GM10248 (cell line): Measurements from ENCODE around the gene ERC2.

Experiments used
- CTCF ChIA-PET: fragments of 300-600 bp; sonication (Branson Sonifier 250); formaldehyde crosslinking; extraction: SDS; loops from one replicate; lab custom pipeline; 2021; ENCODE audit warnings: antibody characterized with exemption; lab: Yijun Ruan, JAX
- POLR2A ChIA-PET: fragments of 350-650 bp; sonication (Branson Sonifier 250); formaldehyde crosslinking; extraction: SDS; loops from one replicate; lab custom pipeline; 2020; ENCODE audit warnings: antibody characterized with exemption; lab: Yijun Ruan, JAX
- DNase-seq: peaks from one replicate; pipeline ENCODE4 v3.0.0; 2012; ENCODE audit errors: extremely low spot score
- CTCF ChIP-seq: IDR thresholded peaks from 2 replicates; pipeline ENCODE4 v1.5.1; 2012; ENCODE audit warnings: mild to moderate bottlenecking, low read depth; ENCODE audit errors: extremely low read depth, missing control alignments, control extremely low read depth

ERC2 gene

GRCh38 chr3:55870594-55870993 is 597.7 kb downstream of the ERC2 start:
- CTCF ChIA-PET: interaction anchor here (1.1 kb wide), 1 partner anchor 8 kb away, joined by 3 read pairs; no protein-coding TSS in a partner anchor
- no peak for TF ChIP-seq CTCF
- POLR2A ChIA-PET: no interaction called here
- DNase-seq: no peak

GRCh38 chr3:55868347-55868746 is 599.9 kb downstream of the ERC2 start:
- TF ChIP-seq CTCF: no peak
- CTCF ChIA-PET: interaction anchor here (1.4 kb wide), 1 partner anchor 10 kb away, joined by 3 read pairs; no protein-coding TSS in a partner anchor
- POLR2A ChIA-PET: no interaction called here
- no peak for DNase-seq

GRCh38 chr3:55863028-55863427 is 605.2 kb downstream of the ERC2 start:
- no peak for TF ChIP-seq CTCF
- POLR2A ChIA-PET: no interaction called here
- CTCF ChIA-PET: interaction anchor here (1.6 to 1.8 kb wide), 2 partner anchors 8 to 12 kb away, joined by 3 to 5 read pairs; no protein-coding TSS in a partner anchor
- no peak for DNase-seq

- ChIA-PET POLR2A (no interaction called here), CTCF (no interaction called here)
- no peak for DNase-seq
- TF ChIP-seq CTCF: no peak
Measured at GRCh38 chr3:55860049-55860721, 608.1 kb downstream of the ERC2 start.

- CTCF ChIA-PET: no interaction called here
- DNase-seq: no peak
- POLR2A ChIA-PET: no interaction called here
- no peak for TF ChIP-seq CTCF
Measured at GRCh38 chr3:55859305-55859704, 609.0 kb downstream of the ERC2 start.

GRCh38 chr3:55858727-55859126 is 609.5 kb downstream of the ERC2 start:
- POLR2A ChIA-PET: no interaction called here
- DNase-seq: no peak
- TF ChIP-seq CTCF: no peak
- CTCF ChIA-PET: interaction anchor here (0.9 kb wide), 1 partner anchor 9 kb away, joined by 3 read pairs; no protein-coding TSS in a partner anchor

- ChIA-PET CTCF (interaction anchor here (0.9 kb wide), 1 partner anchor 10 kb away, joined by 3 read pairs; no protein-coding TSS in a partner anchor), POLR2A (no interaction called here)
- no peak for DNase-seq
- no peak for TF ChIP-seq CTCF
Measured at GRCh38 chr3:55858302-55858701, 610.0 kb downstream of the ERC2 start.
